ENCODE measurements around the gene DSCAM.

- TF ChIP-seq, protein P1, sequence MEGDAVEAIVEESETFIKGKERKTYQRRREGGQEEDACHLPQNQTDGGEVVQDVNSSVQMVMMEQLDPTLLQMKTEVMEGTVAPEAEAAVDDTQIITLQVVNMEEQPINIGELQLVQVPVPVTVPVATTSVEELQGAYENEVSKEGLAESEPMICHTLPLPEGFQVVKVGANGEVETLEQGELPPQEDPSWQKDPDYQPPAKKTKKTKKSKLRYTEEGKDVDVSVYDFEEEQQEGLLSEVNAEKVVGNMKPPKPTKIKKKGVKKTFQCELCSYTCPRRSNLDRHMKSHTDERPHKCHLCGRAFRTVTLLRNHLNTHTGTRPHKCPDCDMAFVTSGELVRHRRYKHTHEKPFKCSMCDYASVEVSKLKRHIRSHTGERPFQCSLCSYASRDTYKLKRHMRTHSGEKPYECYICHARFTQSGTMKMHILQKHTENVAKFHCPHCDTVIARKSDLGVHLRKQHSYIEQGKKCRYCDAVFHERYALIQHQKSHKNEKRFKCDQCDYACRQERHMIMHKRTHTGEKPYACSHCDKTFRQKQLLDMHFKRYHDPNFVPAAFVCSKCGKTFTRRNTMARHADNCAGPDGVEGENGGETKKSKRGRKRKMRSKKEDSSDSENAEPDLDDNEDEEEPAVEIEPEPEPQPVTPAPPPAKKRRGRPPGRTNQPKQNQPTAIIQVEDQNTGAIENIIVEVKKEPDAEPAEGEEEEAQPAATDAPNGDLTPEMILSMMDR (IDR thresholded peaks at IDR 0.05), result no peak
- no peak for TF ChIP-seq POLR2A (IDR thresholded peaks at IDR 0.05)
Measured at GRCh38 chr21:40613546-40614030, 233.4 kb downstream of the DSCAM start.
